K562 (cell line): ENCODE measurements around the gene KLKB1. TPM values are rescaled to one million over a fixed set of nuclear protein-coding genes. Genes with fewer than 3 reads are reported as not detected.

ENCODE experiments used
- BCL6 ChIP-seq: fragments of 250-450 bp; sonication (Bioruptor Pico); IDR thresholded peaks from 2 replicates; pipeline ENCODE4 v1.4.0; 2020
- C11orf30 ChIP-seq: fragments of 450-650 bp; IDR thresholded peaks from 2 replicates; pipeline ENCODE4 v1.6.1; 2016; ENCODE audit warnings: low read depth, mild to moderate bottlenecking
- GTF2E2 ChIP-seq: fragments of 200-800 bp; sonication (Bioruptor generic); IDR thresholded peaks from 2 replicates; pipeline ENCODE4 v1.6.1; 2016; ENCODE audit warnings: missing genetic modification characterization, missing compliant biosample characterization
- SMAD4 ChIP-seq: fragments of 250-450 bp; sonication (Bioruptor Pico); conservative IDR thresholded peaks from 2 replicates; pipeline ENCODE4 v1.8.0; 2021; ENCODE audit warnings: inconsistent platforms, mild to moderate bottlenecking, moderate library complexity
- SMARCA4 ChIP-seq: fragments of 450-650 bp; IDR thresholded peaks from 2 replicates; pipeline ENCODE4 v1.6.1; 2016
- TGIF2 ChIP-seq: sonication (generic); formaldehyde crosslinking; IDR thresholded peaks from 2 replicates; pipeline ENCODE4 v1.8.1; 2022; ENCODE audit warnings: mild to moderate bottlenecking, missing genetic modification reagents, moderate library complexity
- ZNF511 ChIP-seq: sonication (generic); formaldehyde crosslinking; IDR thresholded peaks from 2 replicates; pipeline ENCODE4 v1.8.0; 2022; ENCODE audit warnings: mild to moderate bottlenecking, missing genetic modification reagents
- ZNF561 ChIP-seq: fragments of 450-650 bp; formaldehyde crosslinking; conservative IDR thresholded peaks from 2 replicates; pipeline ENCODE4 v1.4.0; 2020; ENCODE audit warnings: mild to moderate bottlenecking, moderate library complexity
- polyA plus RNA-seq, 8 experiments: library from polyadenylated mRNA; depleted of rRNA in 4 of 8; stranded (reverse) in 5 of 8; unstranded in 3 of 8; fragments of >200 nt; fragmentation: Nextera tagmentation in 2 of 8; fragmentation: Illumina TruSeq in 1 of 8; extraction: Ambion mirVana in 2 of 8; extraction: Trizol in 1 of 8; gene quantifications; 2 replicates each; pipeline versions ENCODE4 v1.2.1 to v1.2.3, GENCODE V29; 2011 to 2014; ENCODE audit warnings: inconsistent platforms in 1 of 8, missing spikeins in 1 of 8
- total RNA-seq, 7 experiments: library from RNA; depleted of rRNA in 6 of 7; stranded (reverse); fragments of >200 nt in 6 of 7; fragmentation: Illumina TruSeq in 2 of 7; extraction: Trizol in 2 of 7; gene quantifications; 2 replicates each; pipeline versions ENCODE4 v1.2.1 to v1.2.3, GENCODE V29; 2011 to 2021; ENCODE audit warnings: low replicate concordance in 1 of 7
- TF ChIP-seq, protein P1 (sequence below): fragments of 450-650 bp; IDR thresholded peaks from 2 replicates; pipeline ENCODE4 v1.6.1; 2016; ENCODE audit warnings: mild to moderate bottlenecking, moderate library complexity
- TF ChIP-seq, protein P2 (sequence below): fragments of 450-650 bp; IDR thresholded peaks from 2 replicates; pipeline ENCODE4 v1.6.1; 2016; ENCODE audit warnings: borderline replicate concordance
- TF ChIP-seq, protein P3 (sequence below), 2 experiments: IDR thresholded peaks; 2 replicates each; pipeline ENCODE4 v1.6.1; 2012; ENCODE audit warnings: improper control_type of control experiment in 2 of 2, low read depth in 2 of 2, low read length in 2 of 2, borderline replicate concordance in 1 of 2

The KLKB1 gene
- total and polyA plus RNA-seq, 9 of the 15 experiments (the other 6 are each of a cell fraction or from before 2014, with no cell fraction given), result 0.27 TPM; not detected in 8

- TF ChIP-seq, protein P1, sequence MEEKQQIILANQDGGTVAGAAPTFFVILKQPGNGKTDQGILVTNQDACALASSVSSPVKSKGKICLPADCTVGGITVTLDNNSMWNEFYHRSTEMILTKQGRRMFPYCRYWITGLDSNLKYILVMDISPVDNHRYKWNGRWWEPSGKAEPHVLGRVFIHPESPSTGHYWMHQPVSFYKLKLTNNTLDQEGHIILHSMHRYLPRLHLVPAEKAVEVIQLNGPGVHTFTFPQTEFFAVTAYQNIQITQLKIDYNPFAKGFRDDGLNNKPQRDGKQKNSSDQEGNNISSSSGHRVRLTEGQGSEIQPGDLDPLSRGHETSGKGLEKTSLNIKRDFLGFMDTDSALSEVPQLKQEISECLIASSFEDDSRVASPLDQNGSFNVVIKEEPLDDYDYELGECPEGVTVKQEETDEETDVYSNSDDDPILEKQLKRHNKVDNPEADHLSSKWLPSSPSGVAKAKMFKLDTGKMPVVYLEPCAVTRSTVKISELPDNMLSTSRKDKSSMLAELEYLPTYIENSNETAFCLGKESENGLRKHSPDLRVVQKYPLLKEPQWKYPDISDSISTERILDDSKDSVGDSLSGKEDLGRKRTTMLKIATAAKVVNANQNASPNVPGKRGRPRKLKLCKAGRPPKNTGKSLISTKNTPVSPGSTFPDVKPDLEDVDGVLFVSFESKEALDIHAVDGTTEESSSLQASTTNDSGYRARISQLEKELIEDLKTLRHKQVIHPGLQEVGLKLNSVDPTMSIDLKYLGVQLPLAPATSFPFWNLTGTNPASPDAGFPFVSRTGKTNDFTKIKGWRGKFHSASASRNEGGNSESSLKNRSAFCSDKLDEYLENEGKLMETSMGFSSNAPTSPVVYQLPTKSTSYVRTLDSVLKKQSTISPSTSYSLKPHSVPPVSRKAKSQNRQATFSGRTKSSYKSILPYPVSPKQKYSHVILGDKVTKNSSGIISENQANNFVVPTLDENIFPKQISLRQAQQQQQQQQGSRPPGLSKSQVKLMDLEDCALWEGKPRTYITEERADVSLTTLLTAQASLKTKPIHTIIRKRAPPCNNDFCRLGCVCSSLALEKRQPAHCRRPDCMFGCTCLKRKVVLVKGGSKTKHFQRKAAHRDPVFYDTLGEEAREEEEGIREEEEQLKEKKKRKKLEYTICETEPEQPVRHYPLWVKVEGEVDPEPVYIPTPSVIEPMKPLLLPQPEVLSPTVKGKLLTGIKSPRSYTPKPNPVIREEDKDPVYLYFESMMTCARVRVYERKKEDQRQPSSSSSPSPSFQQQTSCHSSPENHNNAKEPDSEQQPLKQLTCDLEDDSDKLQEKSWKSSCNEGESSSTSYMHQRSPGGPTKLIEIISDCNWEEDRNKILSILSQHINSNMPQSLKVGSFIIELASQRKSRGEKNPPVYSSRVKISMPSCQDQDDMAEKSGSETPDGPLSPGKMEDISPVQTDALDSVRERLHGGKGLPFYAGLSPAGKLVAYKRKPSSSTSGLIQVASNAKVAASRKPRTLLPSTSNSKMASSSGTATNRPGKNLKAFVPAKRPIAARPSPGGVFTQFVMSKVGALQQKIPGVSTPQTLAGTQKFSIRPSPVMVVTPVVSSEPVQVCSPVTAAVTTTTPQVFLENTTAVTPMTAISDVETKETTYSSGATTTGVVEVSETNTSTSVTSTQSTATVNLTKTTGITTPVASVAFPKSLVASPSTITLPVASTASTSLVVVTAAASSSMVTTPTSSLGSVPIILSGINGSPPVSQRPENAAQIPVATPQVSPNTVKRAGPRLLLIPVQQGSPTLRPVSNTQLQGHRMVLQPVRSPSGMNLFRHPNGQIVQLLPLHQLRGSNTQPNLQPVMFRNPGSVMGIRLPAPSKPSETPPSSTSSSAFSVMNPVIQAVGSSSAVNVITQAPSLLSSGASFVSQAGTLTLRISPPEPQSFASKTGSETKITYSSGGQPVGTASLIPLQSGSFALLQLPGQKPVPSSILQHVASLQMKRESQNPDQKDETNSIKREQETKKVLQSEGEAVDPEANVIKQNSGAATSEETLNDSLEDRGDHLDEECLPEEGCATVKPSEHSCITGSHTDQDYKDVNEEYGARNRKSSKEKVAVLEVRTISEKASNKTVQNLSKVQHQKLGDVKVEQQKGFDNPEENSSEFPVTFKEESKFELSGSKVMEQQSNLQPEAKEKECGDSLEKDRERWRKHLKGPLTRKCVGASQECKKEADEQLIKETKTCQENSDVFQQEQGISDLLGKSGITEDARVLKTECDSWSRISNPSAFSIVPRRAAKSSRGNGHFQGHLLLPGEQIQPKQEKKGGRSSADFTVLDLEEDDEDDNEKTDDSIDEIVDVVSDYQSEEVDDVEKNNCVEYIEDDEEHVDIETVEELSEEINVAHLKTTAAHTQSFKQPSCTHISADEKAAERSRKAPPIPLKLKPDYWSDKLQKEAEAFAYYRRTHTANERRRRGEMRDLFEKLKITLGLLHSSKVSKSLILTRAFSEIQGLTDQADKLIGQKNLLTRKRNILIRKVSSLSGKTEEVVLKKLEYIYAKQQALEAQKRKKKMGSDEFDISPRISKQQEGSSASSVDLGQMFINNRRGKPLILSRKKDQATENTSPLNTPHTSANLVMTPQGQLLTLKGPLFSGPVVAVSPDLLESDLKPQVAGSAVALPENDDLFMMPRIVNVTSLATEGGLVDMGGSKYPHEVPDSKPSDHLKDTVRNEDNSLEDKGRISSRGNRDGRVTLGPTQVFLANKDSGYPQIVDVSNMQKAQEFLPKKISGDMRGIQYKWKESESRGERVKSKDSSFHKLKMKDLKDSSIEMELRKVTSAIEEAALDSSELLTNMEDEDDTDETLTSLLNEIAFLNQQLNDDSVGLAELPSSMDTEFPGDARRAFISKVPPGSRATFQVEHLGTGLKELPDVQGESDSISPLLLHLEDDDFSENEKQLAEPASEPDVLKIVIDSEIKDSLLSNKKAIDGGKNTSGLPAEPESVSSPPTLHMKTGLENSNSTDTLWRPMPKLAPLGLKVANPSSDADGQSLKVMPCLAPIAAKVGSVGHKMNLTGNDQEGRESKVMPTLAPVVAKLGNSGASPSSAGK, result no peak
- TF ChIP-seq, protein P2, sequence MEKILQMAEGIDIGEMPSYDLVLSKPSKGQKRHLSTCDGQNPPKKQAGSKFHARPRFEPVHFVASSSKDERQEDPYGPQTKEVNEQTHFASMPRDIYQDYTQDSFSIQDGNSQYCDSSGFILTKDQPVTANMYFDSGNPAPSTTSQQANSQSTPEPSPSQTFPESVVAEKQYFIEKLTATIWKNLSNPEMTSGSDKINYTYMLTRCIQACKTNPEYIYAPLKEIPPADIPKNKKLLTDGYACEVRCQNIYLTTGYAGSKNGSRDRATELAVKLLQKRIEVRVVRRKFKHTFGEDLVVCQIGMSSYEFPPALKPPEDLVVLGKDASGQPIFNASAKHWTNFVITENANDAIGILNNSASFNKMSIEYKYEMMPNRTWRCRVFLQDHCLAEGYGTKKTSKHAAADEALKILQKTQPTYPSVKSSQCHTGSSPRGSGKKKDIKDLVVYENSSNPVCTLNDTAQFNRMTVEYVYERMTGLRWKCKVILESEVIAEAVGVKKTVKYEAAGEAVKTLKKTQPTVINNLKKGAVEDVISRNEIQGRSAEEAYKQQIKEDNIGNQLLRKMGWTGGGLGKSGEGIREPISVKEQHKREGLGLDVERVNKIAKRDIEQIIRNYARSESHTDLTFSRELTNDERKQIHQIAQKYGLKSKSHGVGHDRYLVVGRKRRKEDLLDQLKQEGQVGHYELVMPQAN, result 0 out of 2 replicates have a peak, but pooled peaks have one; percentile 28
- TF ChIP-seq SMAD4, result no peak
- no peak for TF ChIP-seq C11orf30
- TF ChIP-seq SMARCA4, result peak; percentile 25; the same call in 1 of the 2 replicates
- 0 out of 2 replicates have a peak, but pooled peaks have one; percentile 34 for TF ChIP-seq ZNF511
- TF ChIP-seq ZNF561 (CRISPR knock-in tag), result no peak
- TF ChIP-seq TGIF2 (CRISPR knock-in tag), result peak; percentile 82; the same call in 1 of the 2 replicates
- TF ChIP-seq GTF2E2 (tag), result no peak
- TF ChIP-seq BCL6 (CRISPR knock-in tag), result no peak
- TF ChIP-seq, protein P3, sequence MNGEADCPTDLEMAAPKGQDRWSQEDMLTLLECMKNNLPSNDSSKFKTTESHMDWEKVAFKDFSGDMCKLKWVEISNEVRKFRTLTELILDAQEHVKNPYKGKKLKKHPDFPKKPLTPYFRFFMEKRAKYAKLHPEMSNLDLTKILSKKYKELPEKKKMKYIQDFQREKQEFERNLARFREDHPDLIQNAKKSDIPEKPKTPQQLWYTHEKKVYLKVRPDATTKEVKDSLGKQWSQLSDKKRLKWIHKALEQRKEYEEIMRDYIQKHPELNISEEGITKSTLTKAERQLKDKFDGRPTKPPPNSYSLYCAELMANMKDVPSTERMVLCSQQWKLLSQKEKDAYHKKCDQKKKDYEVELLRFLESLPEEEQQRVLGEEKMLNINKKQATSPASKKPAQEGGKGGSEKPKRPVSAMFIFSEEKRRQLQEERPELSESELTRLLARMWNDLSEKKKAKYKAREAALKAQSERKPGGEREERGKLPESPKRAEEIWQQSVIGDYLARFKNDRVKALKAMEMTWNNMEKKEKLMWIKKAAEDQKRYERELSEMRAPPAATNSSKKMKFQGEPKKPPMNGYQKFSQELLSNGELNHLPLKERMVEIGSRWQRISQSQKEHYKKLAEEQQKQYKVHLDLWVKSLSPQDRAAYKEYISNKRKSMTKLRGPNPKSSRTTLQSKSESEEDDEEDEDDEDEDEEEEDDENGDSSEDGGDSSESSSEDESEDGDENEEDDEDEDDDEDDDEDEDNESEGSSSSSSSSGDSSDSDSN (IDR thresholded peaks at IDR 0.05; ENCODE audit: borderline replicate concordance in 1 of 2, low read depth in 2 of 2, low read length in 2 of 2), result 0 out of 4 replicates have a peak, but pooled peaks of 1 of the 2 experiments have one; percentile 11
Measured at GRCh38 chr4:186192066-186192612, 35.2 kb upstream of the KLKB1 start (continued).
